Measurements from ENCODE around the gene CR1. TPM values are rescaled to one million over a fixed set of nuclear protein-coding genes. Genes with fewer than 3 reads are reported as not detected.
"Not testable (repeated sequence)": the region's sequence is repeated elsewhere in the genome, so short reads cannot be mapped to it uniquely, and the experiment has no call there.

Gene CR1
- total and polyA plus RNA-seq, 2 of the 4 experiments (the other 2 are of a cell fraction), result not detected

DNA sequence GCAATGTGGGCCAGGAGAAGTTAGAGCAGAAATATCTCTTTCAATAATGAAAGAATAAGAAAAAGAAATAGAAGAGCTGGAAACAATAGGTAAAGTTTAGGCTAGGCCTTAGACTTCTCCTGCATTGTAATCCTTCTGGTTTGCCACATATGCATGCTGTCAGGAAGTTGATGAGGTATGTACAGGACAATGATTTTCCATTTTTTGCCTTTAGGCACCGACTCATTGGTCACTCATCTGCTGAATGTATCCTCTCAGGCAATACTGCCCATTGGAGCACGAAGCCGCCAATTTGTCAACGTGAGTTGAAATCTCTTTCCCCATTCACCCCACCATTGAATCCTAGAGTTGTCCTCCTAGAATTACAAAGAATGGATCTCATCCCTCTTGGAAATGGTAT is 79.4 kb downstream of the CR1 start:
- dilution Hi-C loops (cut with HindIII; ENCODE audit: low sequenced_read_pairs, unreplicated experiment); POLR2A ChIA-PET (ENCODE audit: unreplicated experiment); H3K9me1 ChIP-seq (ENCODE audit: insufficient read depth, low read length); H4K20me1 ChIP-seq (ENCODE audit: insufficient read depth, low read length); H3K14ac ChIP-seq (replicated peaks; ENCODE audit: low read depth, low read length); H2BK15ac ChIP-seq (ENCODE audit: low read depth, low read length); H2BK20ac ChIP-seq (ENCODE audit: low read depth, low read length); ATAC-seq (ENCODE audit: low read depth); H3K4me1 ChIP-seq (ENCODE audit: control insufficient read depth, insufficient read depth, low read length); H3K4ac ChIP-seq (ENCODE audit: low read depth, low read length); H3K36me3 ChIP-seq (ENCODE audit: control insufficient read depth, insufficient read depth, low read length); CTCF ChIA-PET; H3K27me3 ChIP-seq (ENCODE audit: control insufficient read depth, insufficient read depth, low read length); H2AK5ac ChIP-seq (ENCODE audit: low read depth, low read length); H3K18ac ChIP-seq (ENCODE audit: low read depth, low read length); H2AK9ac ChIP-seq (replicated peaks; ENCODE audit: low read depth, low read length, poor library complexity); in situ Hi-C loops (cut with MboI; ENCODE audit: low sequenced_read_pairs); H3K56ac ChIP-seq (ENCODE audit: extremely low read depth, insufficient read depth, low read length); H3K9me3 ChIP-seq (ENCODE audit: control insufficient read depth, insufficient read depth, low read length); H2BK5ac ChIP-seq (ENCODE audit: low read depth, low read length, poor library complexity, severe bottlenecking); H3K23ac ChIP-seq (ENCODE audit: low read depth, low read length); H2AFZ ChIP-seq (replicated peaks; ENCODE audit: low read length, poor library complexity); DNase-seq; intact Hi-C loops (cut with micrococcal nuclease); H3K9ac ChIP-seq (ENCODE audit: low read depth, low read length); H4K8ac ChIP-seq (ENCODE audit: low read depth in 2 of 2, low read length in 2 of 2); H4K91ac ChIP-seq (ENCODE audit: insufficient read depth, low read depth, low read length); H3K79me1 ChIP-seq (ENCODE audit: low read depth in 1 of 2, low read length in 2 of 2); H4K5ac ChIP-seq (ENCODE audit: low read depth, low read length); H2BK120ac ChIP-seq (ENCODE audit: low read depth, low read length); BruUV-seq (replicated peaks); H3K4me2 ChIP-seq (ENCODE audit: low read depth, low read length); H3K4me3 ChIP-seq (ENCODE audit: insufficient read depth, low read depth, low read length); H3K27ac ChIP-seq (ENCODE audit: insufficient read depth, low read length): not testable (repeated sequence)
- WGBS, 2 experiments (ENCODE audit: extremely low coverage in 2 of 2, insufficient read length in 1 of 2), result no CpG with 5 or more reads among the region's 4 CpGs

Measured in IMR-90 (cell line).